ENCODE data around the gene SLC7A6.

SLC7A6 gene

DNA sequence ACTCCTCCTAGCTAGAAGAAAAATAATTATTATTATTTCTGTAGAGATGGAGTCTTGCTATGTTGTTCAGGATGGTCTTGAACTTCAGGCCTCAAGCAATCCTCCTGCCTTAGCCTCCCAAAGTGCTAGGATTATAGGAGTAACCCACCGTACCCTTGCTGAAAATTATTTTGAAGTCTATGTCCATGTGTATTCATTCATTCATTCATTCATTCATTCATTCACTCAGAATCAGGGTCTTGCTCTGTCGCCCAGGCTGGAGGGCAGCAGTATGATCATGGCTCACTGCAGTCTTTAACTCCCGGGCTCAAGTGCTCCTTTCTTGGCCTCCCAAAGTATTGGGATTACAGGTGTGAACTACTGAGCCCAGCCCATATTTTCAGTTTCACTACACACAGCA is 42.3 kb downstream of the SLC7A6 start:
- no peak for DNase-seq (ENCODE audit: low read depth)

DNA sequence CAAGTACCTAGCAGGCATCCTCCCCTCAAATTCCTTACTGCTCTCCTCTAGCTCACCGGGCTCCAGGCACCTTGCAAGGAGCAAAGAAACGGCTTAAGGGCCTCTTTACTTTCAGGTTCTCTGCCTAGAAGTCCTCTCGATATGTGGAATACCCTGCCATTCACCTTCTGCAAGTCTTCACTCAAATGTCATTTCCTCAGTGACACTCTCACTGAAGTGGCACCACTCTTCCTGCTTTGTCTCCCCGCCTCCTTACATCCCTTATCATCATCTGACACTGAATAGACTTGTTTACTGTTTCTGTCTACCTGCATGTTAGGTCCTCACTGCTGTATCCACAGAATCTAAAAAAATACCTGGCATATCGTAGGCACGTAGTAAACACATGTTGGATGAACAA is 45.5 kb downstream of the SLC7A6 start:
- DNase-seq (ENCODE audit: low read depth): no peak

GRCh38 chr16:68310437-68310773 is 46.1 kb downstream of the SLC7A6 start:
- no peak for DNase-seq (ENCODE audit: low read depth)

DNA sequence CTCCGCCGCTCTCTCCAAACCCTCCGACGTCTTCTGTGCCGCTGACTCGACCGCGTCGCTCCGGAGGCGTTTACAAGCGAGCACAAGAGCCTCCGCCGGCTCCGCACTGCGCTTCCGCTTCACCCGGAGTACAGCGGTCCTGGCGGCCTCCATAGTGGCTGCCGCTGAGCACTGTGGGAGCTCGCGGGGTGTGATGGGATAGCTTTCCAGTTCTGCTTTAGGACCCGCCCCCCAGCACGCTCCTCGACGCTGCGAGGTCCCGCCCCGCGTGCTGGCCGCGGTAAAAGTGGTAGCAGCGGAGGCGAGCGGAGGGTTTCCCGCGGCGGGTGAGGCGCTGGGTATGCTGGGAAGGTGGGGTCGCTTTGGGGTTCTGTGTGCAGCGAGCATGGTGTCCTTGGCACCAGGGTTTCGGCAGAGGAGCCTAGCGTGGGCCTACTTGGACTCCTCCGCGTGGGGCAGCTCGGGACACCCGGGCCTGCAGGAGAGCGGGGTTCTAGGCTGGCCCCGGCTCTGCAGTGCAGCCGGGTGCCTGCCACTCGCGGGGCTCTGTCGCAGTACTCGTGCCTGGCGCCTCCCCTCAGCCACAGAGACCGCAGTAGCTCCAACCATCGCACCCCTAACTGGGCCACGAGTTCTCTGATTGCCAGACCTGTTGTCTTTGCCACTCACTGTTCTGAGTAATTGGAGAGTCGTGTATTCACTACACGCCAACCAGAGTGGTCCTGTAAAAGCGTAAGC is 46.6 kb downstream of the SLC7A6 start, which contains the start of the genes PRMT7 and SLC7A6OS:
PRMT7 (plus strand) TSS at position 246 of the 738 bp plus-strand sequence. CDS start 4,961 bp downstream, outside the sequence.
SLC7A6OS (minus strand) TSS at position 173 of the 738 bp plus-strand sequence; CDS start at position 153, 20 bp downstream.
- DNase-seq (ENCODE audit: low read depth): peak; percentile 84

GRCh38 chr16:68313116-68313515 is 48.8 kb downstream of the SLC7A6 start:
- DNase-seq (ENCODE audit: low read depth): no peak

- DNase-seq (ENCODE audit: low read depth): no peak
These were observed 55.0 kb downstream of the SLC7A6 start for GRCh38 chr16:68319185-68319908.

- DNase-seq (ENCODE audit: low read depth): no peak
These were observed 60.0 kb downstream of the SLC7A6 start for GRCh38 chr16:68324336-68324735.

- DNase-seq (ENCODE audit: low read depth): no peak
These were observed 60.5 kb downstream of the SLC7A6 start for GRCh38 chr16:68324780-68325357.

DNA sequence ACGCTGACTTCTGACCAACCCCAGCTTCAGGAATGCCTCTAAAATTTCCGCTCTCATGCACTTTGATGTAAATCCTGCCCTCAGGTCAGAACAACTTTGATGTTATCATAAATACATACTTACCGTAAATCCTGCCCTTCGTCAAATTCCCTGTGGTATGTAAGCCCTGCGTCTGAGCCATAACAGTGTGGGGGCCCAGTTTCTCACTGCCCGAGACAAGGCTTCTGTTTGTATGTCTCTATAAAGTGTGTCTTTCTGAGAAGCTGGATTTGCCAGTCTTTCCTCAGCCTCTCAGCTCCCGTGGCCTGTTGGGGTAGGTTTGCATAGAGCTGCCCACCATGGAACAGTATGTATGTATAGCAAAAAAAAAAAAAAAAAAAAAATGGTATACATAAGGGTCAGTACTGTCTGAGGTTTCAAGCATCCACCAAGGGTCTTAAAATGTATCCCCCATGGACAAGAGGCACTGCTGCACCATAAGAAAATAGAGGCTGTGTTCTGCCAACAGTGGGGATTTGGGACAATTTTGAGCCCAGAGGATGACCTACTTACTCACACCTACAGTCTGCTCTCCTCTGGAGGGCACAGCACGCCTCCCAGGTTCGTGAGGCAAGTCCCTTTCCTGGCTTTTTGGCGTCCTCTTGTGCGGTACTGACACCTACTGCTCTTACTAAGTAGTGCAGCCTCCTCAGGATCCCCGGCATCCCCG is 64.0 kb downstream of the SLC7A6 start:
- peak; percentile 89 for DNase-seq (ENCODE audit: low read depth)

GRCh38 chr16:68328860-68329390 is 64.6 kb downstream of the SLC7A6 start:
- DNase-seq (ENCODE audit: low read depth): peak; percentile 22

- peak; percentile 50 for DNase-seq (ENCODE audit: low read depth)
These were observed 67.6 kb downstream of the SLC7A6 start for GRCh38 chr16:68331879-68332410.

- DNase-seq (ENCODE audit: low read depth): peak; percentile 83
These were observed 68.2 kb downstream of the SLC7A6 start for GRCh38 chr16:68332411-68333121.

- peak; percentile 45 for DNase-seq (ENCODE audit: low read depth)
These were observed 70.8 kb downstream of the SLC7A6 start for GRCh38 chr16:68335175-68335574.

- no peak for DNase-seq (ENCODE audit: low read depth)
These were observed 74.2 kb downstream of the SLC7A6 start for GRCh38 chr16:68338326-68339119.

- DNase-seq (ENCODE audit: low read depth): no peak
These were observed 74.9 kb downstream of the SLC7A6 start for GRCh38 chr16:68339214-68339613.

GRCh38 chr16:68342620-68343019 is 78.3 kb downstream of the SLC7A6 start:
- no peak for DNase-seq (ENCODE audit: low read depth)

DNA sequence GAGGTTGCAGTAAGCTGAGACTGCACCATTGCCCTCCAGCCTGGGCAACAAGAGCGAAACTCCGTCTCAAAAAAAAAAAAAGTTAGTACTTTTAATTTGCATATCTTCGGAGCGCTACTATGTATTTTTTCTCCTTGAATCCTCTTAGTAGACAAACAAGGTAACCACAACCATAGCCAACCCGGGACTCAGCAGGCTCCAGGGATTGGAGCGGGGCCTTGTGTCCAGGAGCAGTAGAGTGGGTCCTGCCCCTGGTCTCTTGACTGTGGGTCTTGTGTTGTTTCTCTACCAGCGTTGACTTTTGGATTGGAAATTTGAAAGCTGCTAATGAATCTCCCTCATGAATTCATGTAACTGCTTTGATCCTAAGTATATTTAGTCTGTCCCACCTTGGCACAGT is 78.8 kb downstream of the SLC7A6 start:
- no peak for DNase-seq (ENCODE audit: low read depth)

GRCh38 chr16:68344252-68344651 is 79.9 kb downstream of the SLC7A6 start:
- peak; percentile 42 for DNase-seq (ENCODE audit: low read depth)

GRCh38 chr16:68345351-68345810 is 81.1 kb downstream of the SLC7A6 start:
- DNase-seq (ENCODE audit: low read depth): peak; percentile 59

GRCh38 chr16:68345958-68346635 is 81.8 kb downstream of the SLC7A6 start:
- DNase-seq (ENCODE audit: low read depth): no peak

Measured in amniotic epithelial cell (primary cell).